Smooth muscle cell (in vitro differentiated cells): ENCODE data around the gene DBN1. TPM values are rescaled to one million over a fixed set of nuclear protein-coding genes. Genes with fewer than 3 reads are reported as not detected.

Experiments used
- DNase-seq: peaks from one replicate; lab custom pipeline; 2025; ENCODE audit not compliant: unreplicated experiment; lab: John Stamatoyannopoulos, UW
- H2AFZ ChIP-seq: fragments of 200-600 bp; sonication (generic); 2 replicates; pipeline ENCODE4 v1.6.0; 2016; ENCODE audit warnings: antibody characterized with exemption, low read depth, mild to moderate bottlenecking
- H3F3A ChIP-seq: fragments of 200-600 bp; sonication (generic); 2 replicates; pipeline ENCODE4 v1.6.0; 2017; ENCODE audit warnings: antibody characterized with exemption, low read depth
- H3K27ac ChIP-seq: fragments of 200-600 bp; sonication (generic); 2 replicates; pipeline ENCODE4 v1.5.1; 2016; ENCODE audit warnings: low read depth, mild to moderate bottlenecking
- H3K27me3 ChIP-seq: fragments of 200-600 bp; sonication (generic); 2 replicates; pipeline ENCODE4 v1.6.1; 2016; ENCODE audit warnings: low read depth, mild to moderate bottlenecking
- H3K36me3 ChIP-seq: fragments of 200-600 bp; sonication (generic); 2 replicates; pipeline ENCODE4 v1.5.1; 2016; ENCODE audit warnings: low read depth
- H3K4me1 ChIP-seq: fragments of 200-600 bp; sonication (generic); 2 replicates; pipeline ENCODE4 v1.5.1; 2016; ENCODE audit warnings: low read depth
- H3K4me2 ChIP-seq: fragments of 200-600 bp; sonication (generic); 2 replicates; pipeline ENCODE4 v1.6.0; 2016; ENCODE audit warnings: mild to moderate bottlenecking
- H3K4me3 ChIP-seq: fragments of 200-600 bp; sonication (generic); 2 replicates; pipeline ENCODE4 v1.5.1; 2016; ENCODE audit warnings: mild to moderate bottlenecking
- H3K79me2 ChIP-seq: fragments of 200-600 bp; sonication (generic); 2 replicates; pipeline ENCODE4 v1.6.0; 2016; ENCODE audit warnings: low read depth, mild to moderate bottlenecking
- H3K9ac ChIP-seq: fragments of 200-600 bp; sonication (generic); 2 replicates; pipeline ENCODE4 v1.6.0; 2016; ENCODE audit warnings: low read depth
- H3K9me3 ChIP-seq: fragments of 200-600 bp; sonication (generic); replicated peaks from 2 replicates; pipeline ENCODE4 v1.5.1; 2016; ENCODE audit warnings: low read depth
- H4K20me1 ChIP-seq: fragments of 200-600 bp; sonication (generic); 2 replicates; pipeline ENCODE4 v1.6.0; 2016; ENCODE audit warnings: low read depth
- WGBS: methylation state at CpG from one replicate; pipeline ENCODE4 v1.1.7; 2016; ENCODE audit warnings: low lambda C conversion rate; 5-methylcytosine and 5-hydroxymethylcytosine counted together
- polyA plus RNA-seq: library from polyadenylated mRNA; unstranded; fragments of >200 nt; fragmentation: Nextera tagmentation; extraction: Ambion mirVana; gene quantifications from 2 replicates; pipeline ENCODE4 v1.2.1, GENCODE V29; 2016
- total RNA-seq: library from RNA; depleted of rRNA; stranded (reverse); fragments of >200 nt; gene quantifications from 2 replicates; pipeline ENCODE4 v1.2.3, GENCODE V29; 2014
- TF ChIP-seq, protein P1 (sequence below): fragments of 200-600 bp; sonication (generic); IDR thresholded peaks from 2 replicates; pipeline ENCODE4 v1.5.1; 2017; ENCODE audit warnings: borderline replicate concordance, mild to moderate bottlenecking, antibody characterized with exemption; ENCODE audit not compliant: insufficient read depth, poor library complexity, severe bottlenecking

The DBN1 gene
- total and polyA plus RNA-seq, 2 experiments from 2014 or later: 116 to 202 TPM

DNA sequence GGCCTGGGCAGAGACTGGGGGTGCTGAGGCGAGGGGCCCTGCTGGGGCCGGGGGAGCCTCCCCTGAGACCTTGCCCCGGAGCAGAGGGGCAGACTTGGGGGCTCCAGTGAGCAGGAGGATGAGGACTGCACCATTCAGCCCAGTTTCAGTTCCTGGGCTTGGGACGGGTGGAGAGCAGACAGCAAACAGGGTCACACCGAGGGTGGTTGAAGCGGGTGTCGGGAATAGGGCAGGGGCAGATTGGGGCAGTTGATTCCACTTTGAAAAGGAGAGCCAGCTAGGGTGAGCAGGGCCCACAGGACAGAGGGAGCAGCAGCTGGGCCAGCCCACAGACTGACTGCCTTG, 42.5 kb downstream of the DBN1 start:
- Histone ChIP-seq H3K4me1 (peaks cover 7% of the 10 kb centered on the region), H3K27me3 (no peaks in the 10 kb centered on the region), H3K9me3 (no peaks in the 10 kb centered on the region), H3K36me3 (no peaks in the 10 kb centered on the region), H3K79me2 (peaks cover 15% of the 10 kb centered on the region), H3K27ac (no peak overlapping the region), H3K4me3 (no peak overlapping the region), H2AFZ (no peak overlapping the region), H3K9ac (no peak overlapping the region), H3K4me2 (no peak overlapping the region), H3F3A (no peaks in the 10 kb centered on the region), H4K20me1 (peaks cover 22% of the 10 kb centered on the region)
- 93% methylated on average over 7 of the region's 7 CpGs for WGBS
- TF ChIP-seq, protein P1, sequence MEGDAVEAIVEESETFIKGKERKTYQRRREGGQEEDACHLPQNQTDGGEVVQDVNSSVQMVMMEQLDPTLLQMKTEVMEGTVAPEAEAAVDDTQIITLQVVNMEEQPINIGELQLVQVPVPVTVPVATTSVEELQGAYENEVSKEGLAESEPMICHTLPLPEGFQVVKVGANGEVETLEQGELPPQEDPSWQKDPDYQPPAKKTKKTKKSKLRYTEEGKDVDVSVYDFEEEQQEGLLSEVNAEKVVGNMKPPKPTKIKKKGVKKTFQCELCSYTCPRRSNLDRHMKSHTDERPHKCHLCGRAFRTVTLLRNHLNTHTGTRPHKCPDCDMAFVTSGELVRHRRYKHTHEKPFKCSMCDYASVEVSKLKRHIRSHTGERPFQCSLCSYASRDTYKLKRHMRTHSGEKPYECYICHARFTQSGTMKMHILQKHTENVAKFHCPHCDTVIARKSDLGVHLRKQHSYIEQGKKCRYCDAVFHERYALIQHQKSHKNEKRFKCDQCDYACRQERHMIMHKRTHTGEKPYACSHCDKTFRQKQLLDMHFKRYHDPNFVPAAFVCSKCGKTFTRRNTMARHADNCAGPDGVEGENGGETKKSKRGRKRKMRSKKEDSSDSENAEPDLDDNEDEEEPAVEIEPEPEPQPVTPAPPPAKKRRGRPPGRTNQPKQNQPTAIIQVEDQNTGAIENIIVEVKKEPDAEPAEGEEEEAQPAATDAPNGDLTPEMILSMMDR: no peak
- DNase-seq: no peak

DNA sequence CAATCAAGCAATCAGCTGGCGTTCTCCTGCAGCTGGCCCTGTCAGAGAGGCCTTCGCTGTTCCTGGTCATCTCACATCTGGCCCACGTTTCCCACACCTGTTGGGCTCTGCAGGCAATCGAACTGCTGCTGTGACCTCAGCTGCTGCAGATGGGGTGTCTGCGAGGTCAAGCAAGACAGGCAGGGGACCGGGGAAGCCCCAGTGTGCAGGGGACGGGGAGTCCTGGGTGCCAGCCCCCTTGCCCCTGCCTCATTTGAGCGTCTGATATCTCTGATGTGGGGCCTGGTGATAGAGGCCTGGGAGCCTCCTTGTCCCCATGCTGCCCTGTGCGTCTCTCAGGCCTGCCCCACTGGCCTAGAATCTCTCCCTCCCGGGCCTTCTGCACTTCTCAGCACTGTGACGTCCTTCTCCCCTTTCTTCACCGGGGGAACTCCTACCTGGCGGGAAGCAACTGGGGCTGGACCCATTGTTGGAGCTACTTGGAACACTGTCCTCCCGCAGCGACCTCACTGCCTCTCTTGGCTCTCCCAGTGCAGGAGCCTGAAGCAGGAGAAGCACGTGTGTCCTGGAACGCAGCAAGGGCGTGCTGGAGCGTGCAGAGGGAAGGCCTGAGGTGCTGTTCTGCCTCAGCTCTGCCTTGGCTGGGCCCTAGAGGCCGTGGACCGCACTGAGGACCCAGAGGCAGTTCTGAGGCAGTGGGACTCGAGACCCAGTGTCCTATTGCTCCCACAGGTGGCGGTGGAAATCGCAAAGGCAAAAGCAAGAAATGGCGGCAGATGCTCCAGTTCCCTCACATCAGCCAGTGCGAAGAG, 43.1 kb downstream of the DBN1 start:
- H4K20me1 ChIP-seq: peaks cover 22% of the 10 kb centered on the region
- no peaks in the 10 kb centered on the region for H3F3A ChIP-seq
- no peak overlapping the region for H3K9ac ChIP-seq
- no peak overlapping the region for H2AFZ ChIP-seq
- no peak overlapping the region for H3K4me3 ChIP-seq
- WGBS: 92% methylated on average over 26 of the region's 26 CpGs
- H3K4me1 ChIP-seq: peaks cover 11% of the 10 kb centered on the region
- H3K36me3 ChIP-seq: no peaks in the 10 kb centered on the region
- no peak overlapping the region for H3K4me2 ChIP-seq
- no peaks in the 10 kb centered on the region for H3K9me3 ChIP-seq
- TF ChIP-seq, protein P1: no peak
- DNase-seq: no peak
- no peaks in the 10 kb centered on the region for H3K27me3 ChIP-seq
- peaks cover 15% of the 10 kb centered on the region for H3K79me2 ChIP-seq
- no peak overlapping the region for H3K27ac ChIP-seq

GRCh38 chr5:177429248-177430040, 44.0 kb downstream of the DBN1 start:
- no peak overlapping the region for H3K9ac ChIP-seq
- H2AFZ ChIP-seq: no peak overlapping the region
- no peaks in the 10 kb centered on the region for H3K36me3 ChIP-seq
- peaks cover 15% of the 10 kb centered on the region for H3K79me2 ChIP-seq
- no peak overlapping the region for H3K4me3 ChIP-seq
- 82% methylated on average over 5 of the region's 6 CpGs for WGBS
- no peaks in the 10 kb centered on the region for H3K27me3 ChIP-seq
- peaks cover 22% of the 10 kb centered on the region for H4K20me1 ChIP-seq
- H3K9me3 ChIP-seq: no peaks in the 10 kb centered on the region
- DNase-seq: no peak
- no peak overlapping the region for H3K27ac ChIP-seq
- H3K4me2 ChIP-seq: no peak overlapping the region
- TF ChIP-seq, protein P1: no peak
- peaks cover 11% of the 10 kb centered on the region for H3K4me1 ChIP-seq
- H3F3A ChIP-seq: no peaks in the 10 kb centered on the region
